Ovary (tissue), 1 donor: ENCODE measurements around the gene ODAD4.
"Not testable (repeated sequence)": the region's sequence is repeated elsewhere in the genome, so short reads cannot be mapped to it uniquely, and the experiment has no call there.

Experiments used
- EP300 ChIP-seq: sonication (generic); formaldehyde crosslinking; IDR thresholded peaks from one replicate; pipeline ENCODE4 v1.6.1; 2017; ENCODE audit warnings: antibody characterized with exemption
- POLR2A ChIP-seq: fragments of 450-650 bp; IDR thresholded peaks from one replicate; pipeline ENCODE4 v1.6.1; 2017; ENCODE audit warnings: antibody characterized with exemption, mild to moderate bottlenecking, moderate library complexity

DNA sequence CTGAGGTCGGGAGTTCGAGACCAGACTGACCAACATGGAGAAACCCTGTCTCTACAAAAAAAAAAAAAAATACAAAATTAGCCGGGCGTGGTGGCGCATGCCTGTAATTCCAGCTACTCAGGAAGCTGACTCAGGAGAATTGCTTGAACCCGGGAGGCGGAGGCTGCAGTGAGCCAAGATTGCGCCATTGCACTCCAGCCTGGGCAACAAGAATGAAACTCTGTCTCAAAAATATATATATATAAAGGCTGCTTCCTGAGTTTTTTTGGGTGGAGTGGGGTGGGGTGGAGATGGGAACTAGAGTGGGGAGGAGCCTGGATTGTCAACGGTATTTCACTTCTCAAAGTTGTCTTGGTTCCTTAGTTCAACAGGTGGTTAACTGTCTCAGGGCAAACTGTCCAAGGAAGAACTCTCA lies 79.9 kb downstream of the ODAD4 start:
- not testable (repeated sequence) for TF ChIP-seq EP300, POLR2A
